Effector memory CD8-positive, alpha-beta T cell (primary cell): Measurements from ENCODE around the gene SLCO3A1.
"Not testable (repeated sequence)": the region's sequence is repeated elsewhere in the genome, so short reads cannot be mapped to it uniquely, and the experiment has no call there.

ENCODE experiments used
- ATAC-seq: fragments of 150-1000 bp; cut with Tn5 transposase; replicated peaks from 2 replicates; pipeline ENCODE4 v1.10.0; 2021; ENCODE audit warnings: mild to moderate bottlenecking, moderate library complexity
- DNase-seq, 3 experiments: peaks; one replicate each; pipeline ENCODE4 v3.0.0; 2021
- H3K27ac Mint-ChIP-seq, 2 donors: one replicate each; pipeline ENCODE4 v1.8.0; 2022; ENCODE audit warnings: mild to moderate bottlenecking in 2 of 2, mixed read lengths in 2 of 2, moderate library complexity in 2 of 2
- H3K27me3 Mint-ChIP-seq, 2 donors: one replicate each; pipeline ENCODE4 v1.8.0; 2022; ENCODE audit warnings: mixed read lengths in 2 of 2
- H3K36me3 Mint-ChIP-seq: one replicate; pipeline ENCODE4 v1.8.0; 2022; ENCODE audit warnings: mild to moderate bottlenecking, moderate library complexity, mixed read lengths; ENCODE audit not compliant: insufficient read depth
- H3K4me1 Mint-ChIP-seq, 2 donors: one replicate each; pipeline ENCODE4 v1.8.0; 2022; ENCODE audit warnings: low read depth in 2 of 2, mixed read lengths in 2 of 2
- H3K4me3 Mint-ChIP-seq, 2 donors: one replicate each; pipeline ENCODE4 v1.8.0; 2022; ENCODE audit warnings: mild to moderate bottlenecking in 2 of 2, mixed read lengths in 2 of 2, moderate library complexity in 2 of 2
- H3K9me3 Mint-ChIP-seq, 2 donors: one replicate each; pipeline ENCODE4 v1.8.0; 2022; ENCODE audit warnings: mixed read lengths in 2 of 2

Gene SLCO3A1

DNA sequence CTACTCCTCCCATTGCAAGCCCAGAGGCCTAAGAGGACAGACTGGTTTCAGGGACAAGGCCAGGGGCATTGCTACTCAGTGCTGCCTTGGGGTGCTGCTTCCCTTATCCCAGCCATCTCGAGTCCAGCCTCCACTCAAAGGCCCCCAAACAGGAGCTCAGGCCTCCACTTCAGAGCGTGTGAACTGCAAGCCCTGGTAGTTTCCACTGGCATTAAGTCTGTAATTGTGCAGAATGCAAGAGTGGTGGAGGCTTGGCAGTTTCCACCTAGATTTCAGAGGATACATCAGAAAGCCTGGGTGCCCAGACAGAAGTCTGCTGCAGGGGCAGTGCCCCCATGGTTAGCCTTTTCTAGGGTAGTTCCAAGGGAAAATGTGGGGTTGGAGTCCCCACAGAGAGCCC is 347.4 kb downstream of the SLCO3A1 start:
- Mint-ChIP-seq H3K27ac (no peak overlapping the region), H3K4me3 (no peak overlapping the region), H3K36me3 (no peaks in the 10 kb centered on the region), H3K4me1 (no peaks in the 10 kb centered on the region), H3K27me3 (peaks cover 19 to 40% of the 10 kb centered on the region in 2 donors), H3K9me3 (peaks cover 0 to 1% of the 10 kb centered on the region in 2 donors)
- no peak for DNase-seq
- no peak for ATAC-seq

GRCh38 chr15:92205255-92205739 is 351.8 kb downstream of the SLCO3A1 start:
- no peak overlapping the region for H3K4me3 Mint-ChIP-seq
- H3K36me3 Mint-ChIP-seq: no peaks in the 10 kb centered on the region
- peaks cover 48 to 66% of the 10 kb centered on the region in 2 donors for H3K27me3 Mint-ChIP-seq
- no peak for ATAC-seq
- no peak overlapping the region for H3K27ac Mint-ChIP-seq
- H3K4me1 Mint-ChIP-seq: no peaks in the 10 kb centered on the region
- peaks cover 0 to 1% of the 10 kb centered on the region in 2 donors for H3K9me3 Mint-ChIP-seq
- no peak for DNase-seq

DNA sequence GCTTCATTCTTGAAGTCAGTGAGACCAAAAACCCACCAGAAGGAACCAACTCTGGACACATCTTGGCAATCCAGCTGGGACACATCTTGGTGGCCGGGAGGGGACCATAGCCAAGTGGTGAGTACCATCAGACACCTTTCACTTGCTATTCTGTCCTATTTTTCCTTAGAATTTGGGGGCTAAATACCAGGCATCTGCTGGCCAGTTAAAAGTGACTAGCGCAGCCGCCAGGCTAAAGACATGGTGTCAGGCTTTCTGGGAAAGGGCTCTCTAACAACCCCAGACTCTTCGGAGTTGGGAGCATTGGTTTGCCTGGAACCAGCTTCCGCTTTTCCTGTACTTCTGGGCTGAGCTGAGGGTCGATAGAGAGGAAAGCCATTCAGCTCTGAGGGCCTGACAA is 354.1 kb downstream of the SLCO3A1 start:
- H3K9me3 Mint-ChIP-seq, H3K4me1 Mint-ChIP-seq, ATAC-seq, DNase-seq, H3K27ac Mint-ChIP-seq, H3K36me3 Mint-ChIP-seq, H3K4me3 Mint-ChIP-seq: not testable (repeated sequence)
- peaks cover 55 to 72% of the 10 kb centered on the region in 2 donors for H3K27me3 Mint-ChIP-seq
